Dedifferentiated amniotic fluid mesenchymal stem cell (primary cell): Measurements from ENCODE around the gene H6PD.

ENCODE experiments used
- DNase-seq: peaks from one replicate; pipeline ENCODE4 v3.0.0-alpha.2; 2016; ENCODE audit errors: extremely low spot score

H6PD gene

DNA sequence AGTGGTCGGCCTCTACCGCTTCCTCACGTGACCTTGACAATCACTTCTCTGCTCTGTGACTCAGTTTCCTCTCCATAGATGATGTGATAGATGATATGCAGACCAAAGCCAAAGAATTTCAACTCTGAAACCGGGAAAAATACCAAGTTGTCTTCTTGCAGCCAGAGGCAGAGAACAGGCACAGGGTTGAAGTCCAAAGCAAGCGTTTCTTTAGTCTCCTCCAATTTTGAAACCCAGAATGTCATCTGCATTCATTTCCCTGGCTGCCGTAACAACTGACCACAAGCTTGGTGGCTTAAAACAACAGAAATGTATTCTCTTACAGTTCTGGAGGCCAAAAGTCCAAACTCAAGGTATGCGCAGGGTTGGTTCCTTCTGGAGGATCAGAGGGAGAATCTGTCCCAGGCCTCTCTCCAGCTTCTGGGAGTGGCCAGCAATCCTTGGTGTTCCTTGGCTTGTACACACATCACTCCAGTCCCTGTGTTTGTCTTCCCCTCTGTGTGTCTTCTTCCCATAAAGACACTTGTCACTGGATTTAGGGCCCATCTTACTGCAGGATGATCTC is 30.3 kb upstream of the H6PD start:
- DNase-seq = no peak

DNA sequence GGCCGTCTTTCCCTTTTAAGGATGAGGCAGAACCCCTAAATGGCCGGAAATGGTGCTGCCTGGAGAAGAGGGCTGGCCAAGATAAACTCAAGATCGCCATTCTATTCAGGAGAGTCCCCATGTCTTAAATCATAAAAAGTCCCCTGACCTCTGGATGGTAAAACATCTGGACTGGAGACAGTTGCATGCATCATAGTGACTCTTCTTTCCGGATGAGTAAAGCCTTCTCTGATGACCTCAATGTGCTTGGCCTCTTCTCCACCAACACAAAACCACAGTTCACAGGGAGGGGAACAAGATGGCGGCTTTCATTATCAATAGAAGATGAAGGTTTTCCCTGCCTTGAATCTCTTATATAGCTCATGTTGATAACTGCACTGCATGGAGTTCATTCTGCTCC is 27.5 kb upstream of the H6PD start:
- DNase-seq = no peak

DNA sequence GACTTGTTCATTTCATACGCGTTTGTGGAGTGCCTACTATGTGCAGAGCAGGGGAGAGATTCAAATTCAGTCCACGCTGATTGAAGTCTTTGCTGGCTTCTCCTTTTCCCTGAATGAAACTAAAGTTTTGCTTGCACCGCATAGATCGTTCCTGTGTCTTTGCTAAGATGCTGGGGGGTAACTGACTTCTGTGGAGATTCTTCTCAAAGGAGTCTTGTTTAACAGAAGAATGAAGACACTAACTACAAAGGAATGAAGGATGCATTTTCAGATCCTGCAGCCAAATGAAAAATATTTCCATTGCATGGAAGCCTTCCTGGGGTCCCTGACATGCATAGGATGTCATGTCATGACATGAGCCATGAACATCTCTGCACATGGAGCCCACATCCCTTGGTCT is 26.9 kb upstream of the H6PD start:
- no peak for DNase-seq

DNA sequence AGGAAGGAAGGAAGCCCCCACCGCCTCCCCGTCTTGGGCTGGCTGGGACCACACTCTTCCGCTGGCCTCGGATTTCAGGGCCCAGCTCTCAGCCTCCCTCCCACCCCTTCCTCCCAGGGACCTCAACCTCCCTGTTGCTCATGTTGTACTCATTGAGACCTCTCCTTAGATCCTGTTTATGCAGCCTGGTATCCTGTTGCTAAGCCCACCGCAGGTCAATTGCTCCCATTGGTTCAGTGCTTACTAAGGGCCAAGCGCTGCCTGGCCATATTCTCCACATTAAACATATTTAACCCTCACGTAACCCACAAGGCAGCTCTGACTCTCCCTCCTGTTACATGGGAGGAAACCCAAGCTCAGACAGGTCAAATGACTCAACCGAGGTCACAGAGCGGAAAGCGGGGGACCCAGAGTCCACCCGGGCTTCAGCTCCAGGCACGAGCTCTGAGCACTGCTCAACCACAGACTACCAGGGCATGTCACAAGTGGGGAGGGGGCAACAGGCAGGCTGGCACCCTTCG is 23.2 kb upstream of the H6PD start:
- DNase-seq = no peak

DNA sequence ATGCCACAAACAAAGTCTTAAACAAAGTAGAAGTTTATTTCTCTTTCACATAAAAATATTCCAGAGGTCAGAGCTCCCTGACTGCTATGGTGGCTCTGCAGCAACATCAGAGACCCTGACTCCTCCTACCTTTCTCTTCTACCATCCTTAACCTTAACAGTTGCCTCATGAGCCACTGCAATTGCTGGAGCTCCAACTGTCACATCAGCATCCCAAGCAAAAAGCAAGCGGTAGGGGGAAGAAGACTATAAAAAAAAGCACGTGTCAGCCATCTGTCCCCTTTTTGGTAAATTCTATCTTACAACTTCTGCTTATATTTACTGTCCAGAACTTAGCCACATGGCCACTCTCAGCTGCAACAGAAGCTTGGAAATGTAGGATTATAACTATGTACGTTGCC is 21.8 kb upstream of the H6PD start:
- no peak for DNase-seq

DNA sequence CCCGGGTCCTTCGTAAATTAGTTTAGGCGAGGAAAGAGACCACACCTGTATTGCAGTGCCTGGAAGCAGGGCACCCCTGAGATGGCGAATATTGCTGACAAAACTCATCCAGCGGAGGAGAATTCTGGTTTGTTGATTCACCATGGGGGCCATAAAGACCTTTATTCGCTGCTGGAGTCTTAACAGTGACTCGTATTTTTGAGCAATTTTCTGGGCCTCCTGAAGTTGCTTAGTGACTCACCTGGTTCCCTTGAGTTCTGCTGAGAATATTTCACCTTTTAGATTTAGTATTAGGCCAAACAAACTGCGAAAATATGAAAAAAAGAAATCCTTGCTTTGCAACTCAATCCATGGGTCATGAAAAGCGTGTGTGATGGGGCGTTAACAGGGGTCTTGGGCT is 20.6 kb upstream of the H6PD start:
- no peak for DNase-seq

DNA sequence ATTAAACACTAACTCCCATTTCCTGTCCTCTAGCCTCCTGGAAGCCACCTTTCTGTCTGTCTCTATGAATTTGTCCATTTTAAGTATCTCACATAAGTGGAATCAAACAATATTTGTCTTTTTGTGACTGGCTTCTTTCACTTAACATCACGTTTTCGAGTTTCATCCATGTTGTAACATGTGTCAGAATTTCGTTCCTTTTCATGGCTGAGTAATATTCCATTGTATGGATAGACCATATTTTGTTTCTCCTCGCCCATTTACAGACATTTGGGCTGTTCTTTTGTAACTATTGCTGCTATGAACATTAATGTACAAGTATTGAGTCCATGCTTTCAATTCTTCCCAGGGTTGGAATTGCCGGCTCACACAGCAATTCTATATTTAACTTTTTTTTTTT is 15.7 kb upstream of the H6PD start:
- DNase-seq = no peak

DNA sequence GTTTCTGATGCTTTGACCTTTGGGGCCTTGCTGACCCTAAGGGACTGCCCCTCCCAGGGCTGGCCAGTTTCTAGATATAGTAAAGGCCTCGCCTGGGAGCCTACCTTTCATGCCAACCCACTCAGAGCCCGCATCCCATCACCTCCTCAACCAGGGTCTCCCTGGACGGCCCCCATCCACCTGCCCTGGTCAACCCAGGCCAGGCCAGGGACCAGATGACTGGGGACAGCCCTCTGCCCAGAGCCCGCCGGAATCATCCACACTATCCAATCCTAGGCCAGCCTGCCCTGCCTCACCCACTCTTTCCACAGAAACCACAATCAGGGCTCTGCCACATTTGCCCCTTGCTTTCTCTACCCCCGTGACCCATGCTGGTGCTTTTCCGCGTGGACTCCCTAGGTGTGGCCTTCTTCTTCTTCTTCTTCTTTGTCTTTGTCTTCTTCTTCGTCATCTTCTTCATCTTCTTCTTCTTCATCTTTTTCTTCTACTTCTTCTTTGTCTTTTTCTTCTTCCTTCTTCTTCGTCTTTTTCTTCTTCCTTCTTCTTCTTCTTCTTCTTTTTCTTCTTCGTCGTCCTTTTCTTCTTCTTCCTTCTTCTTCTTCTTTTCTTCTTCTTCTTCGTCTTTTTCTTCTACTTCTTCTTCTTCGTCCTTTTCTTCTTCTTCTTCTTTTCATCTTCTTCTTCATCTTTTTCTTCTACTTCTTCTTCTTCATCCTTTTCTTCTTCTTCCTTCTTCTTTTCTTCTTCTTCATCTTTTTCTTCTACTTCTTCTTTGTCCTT is 11.5 kb upstream of the H6PD start:
- no peak for DNase-seq

DNA sequence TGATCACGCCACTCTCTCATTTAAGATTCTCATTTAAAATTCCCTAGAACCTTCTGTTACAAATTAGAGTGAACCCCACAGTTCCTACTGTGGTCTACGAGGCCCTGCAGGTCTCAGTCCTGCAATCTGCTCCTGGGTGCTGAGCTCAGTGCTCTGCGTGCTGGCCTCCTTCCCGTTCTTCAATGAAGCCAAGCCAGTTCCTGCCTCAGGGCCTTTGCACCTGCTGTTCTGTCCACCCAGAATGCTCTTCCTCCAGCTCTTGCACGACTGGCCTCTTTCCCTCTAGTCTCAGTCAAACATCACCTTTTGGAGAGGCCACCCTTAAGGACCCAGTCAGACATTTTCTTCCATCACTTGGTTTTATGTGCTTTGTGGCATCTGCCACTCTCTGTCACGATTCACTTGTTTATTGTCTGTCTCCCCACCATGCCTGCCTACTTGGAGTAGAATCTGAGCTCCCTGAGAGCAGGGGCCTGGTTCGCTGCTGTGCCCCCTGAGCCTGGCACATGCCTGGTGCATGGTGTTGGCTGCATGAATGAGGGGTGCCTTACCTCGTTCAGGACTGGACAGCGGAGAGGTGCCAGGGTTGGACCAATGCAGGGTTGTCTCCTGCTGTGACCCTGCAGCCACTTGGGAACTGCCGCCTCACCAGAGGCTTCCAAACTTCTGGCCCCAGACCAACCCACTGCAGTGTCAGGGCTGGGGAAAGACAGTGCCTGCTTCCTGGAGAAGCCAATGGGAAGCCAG is 9.7 kb upstream of the H6PD start:
- DNase-seq = no peak

DNA sequence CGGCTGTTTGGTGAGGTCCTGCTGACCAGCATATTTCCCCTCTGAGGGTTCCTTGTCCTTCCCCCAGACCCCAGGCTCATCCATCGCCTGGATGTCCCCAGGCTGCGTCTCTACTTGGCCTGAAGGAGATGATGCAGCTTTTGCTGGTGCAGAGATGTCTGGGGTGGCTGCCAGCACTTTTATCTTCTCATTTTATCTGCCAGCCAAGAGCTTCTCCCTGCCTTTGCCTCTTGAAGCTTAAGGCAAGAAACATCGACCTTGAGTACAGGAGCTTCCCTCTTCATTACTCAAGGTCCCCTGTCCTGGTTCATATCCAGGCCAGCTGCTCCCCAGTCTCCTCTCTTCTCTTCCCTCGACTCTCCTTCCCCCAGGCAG is 9.2 kb upstream of the H6PD start:
- no peak for DNase-seq

DNA sequence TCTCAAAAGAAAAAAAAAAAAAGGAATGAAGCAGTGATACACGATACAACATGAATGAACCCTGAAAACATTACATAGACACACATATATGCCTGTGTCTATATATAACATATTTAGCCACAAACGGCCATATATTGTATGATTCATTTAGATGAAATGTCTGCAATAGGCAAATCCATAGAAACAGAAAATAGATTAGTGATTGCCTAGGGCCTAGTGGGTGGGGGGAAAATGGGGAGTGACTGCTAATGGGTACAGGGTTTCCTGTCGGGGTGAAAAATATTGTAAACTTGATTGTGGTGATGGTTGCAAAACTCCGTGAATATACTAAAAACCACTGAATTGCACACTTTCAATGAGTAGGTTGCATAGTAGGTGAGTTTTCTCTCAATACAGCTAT is 6.0 kb upstream of the H6PD start:
- DNase-seq = no peak

DNA sequence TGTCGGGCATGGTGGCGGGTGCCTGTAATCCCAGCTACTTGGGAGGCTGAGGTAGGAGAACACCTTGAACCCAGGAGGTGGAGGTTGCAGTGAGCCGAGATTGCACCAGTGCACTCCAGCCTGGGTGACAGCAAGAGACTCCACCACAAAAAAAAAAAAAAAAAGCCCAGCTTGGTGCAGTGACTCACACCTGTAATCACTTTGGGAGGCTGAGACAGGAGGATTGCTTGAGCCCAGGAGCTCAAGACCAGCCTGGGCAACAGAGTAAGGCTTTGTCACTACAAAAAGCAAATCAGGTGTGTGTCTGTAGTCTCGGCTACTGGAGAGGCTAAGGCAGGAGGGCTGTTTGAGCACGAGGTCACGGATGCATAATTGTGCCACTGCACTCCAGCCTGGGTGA is 5.0 kb upstream of the H6PD start:
- DNase-seq = no peak

DNA sequence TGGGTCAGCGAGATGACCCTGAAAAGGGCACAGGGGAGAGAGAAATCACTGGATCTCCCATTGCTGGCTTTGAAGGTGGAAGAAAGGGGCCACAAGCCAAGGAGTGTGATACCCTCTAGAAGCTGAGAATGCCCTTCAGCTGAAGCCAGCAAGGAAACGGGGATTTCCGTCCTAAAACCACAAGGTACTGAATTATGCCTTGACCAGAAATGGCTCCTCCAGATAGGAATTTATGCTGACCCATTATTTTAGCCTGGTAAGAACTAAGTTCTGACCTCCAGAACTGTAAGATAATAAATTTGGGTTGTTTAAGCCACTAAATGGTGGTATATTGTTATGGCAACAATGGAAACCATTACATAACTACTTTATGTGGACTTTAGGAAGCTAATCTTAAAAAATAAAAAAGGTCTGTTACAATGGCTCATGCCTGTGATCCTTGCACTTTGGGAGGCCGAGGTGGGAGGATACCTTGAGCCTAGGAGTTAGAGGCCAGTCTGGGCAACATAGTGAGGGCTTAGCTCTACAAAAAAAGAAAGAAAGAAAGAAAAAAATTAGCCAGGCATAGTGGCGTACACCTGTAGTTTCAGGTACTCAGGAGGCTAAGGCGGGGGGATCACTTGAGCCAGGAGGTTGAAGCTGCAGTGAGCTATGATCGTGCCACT is 3.6 kb upstream of the H6PD start:
- no peak for DNase-seq

DNA sequence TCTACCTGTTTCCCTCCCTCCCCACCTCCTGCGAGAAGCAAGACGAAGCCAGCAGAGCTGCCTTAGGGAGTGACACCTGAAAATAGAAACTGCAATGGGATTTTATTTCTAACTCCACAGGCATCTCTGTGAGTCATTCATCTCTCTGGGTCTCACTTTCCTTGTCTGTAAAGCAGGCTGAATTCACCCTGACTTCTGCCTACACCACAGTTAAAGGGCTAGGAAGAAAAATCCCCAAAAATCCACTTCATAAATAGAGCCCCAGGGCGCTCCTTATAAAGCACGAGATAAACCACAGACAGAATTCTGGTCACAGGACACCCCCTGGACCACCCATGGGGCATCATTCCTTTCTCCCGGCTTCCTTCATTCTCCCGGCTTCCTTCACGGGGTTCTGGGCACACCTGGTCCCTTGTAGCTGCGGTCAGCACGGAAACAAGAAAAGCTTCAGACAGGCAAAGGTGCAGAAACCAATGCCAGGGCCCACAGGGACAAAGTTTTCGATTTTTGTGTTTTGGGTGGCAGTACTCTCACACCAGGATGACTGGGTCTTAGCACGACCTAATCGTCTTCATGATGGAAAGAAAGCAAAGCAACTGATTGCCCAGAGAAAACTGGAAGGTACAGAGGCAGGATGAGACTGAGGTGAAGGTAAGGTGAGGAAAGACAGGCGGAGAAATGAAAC is 2.8 kb upstream of the H6PD start:
- DNase-seq = no peak

DNA sequence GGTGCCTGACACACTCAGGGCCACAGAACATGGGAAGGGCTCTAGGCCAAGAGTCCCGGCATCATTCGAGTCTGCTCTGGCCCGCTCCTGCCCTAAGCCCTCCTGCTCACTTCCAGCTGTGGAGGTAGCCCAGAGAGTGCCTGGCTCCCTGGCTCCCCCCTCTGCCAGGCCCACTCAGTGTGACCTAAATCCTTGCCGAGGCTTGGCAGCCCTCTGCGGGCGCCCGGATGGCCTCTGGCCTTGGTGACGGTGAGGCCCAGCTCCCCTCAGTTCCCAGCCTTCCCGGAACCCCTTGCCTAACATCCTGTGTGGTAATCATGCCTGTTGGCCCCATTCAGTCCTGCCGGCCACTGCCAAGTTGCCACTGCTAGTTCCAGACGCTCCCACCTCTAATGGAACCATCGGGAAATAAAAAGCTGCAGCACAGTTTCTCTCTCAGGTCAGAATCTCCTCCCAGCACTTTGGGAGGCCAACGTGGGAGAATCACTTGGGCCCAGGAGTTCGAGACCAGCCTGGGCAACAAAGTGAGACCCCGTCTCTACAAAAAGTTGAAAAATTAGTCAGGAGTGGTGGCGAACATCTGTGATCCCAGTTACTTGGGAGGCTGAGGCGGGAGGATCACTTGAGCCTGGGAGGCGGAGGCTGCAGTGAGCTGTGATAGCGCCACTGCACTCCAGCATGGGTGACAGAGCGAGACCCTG is 1.2 kb upstream of the H6PD start:
- DNase-seq = no peak

DNA sequence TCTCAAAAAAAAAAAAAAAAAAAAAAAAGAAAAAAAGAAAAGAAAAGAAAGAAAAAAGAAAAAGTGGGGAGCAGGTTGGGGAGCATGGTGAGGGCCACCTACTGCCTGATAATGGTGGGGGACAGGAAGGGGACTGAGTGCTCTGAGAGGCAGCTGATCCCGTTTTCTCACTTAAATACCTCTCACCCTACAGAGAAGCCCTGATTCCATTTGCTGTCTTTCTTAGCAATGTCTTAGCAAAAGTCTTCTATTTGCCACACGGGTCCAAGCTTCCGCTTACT is 692 bp upstream of the H6PD start:
- no peak for DNase-seq

DNA sequence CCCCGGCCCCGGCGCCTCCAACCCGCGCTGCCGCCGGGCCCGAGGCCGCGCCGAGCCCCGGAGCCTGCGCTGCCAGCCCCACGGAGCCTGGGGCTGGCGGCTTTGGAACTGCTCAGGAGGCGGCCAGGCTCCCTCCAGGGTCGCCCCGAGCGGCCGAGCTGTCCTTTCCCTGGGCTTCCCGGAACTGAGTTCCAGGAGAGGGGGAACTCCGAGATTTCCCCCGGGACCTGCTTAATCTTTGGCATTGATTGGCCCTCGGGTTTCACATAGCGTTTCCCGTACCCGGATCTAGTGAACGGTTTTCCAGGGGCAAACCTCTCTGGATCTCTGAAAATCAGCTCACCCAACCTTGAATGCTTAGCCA is 504 bp downstream of the H6PD start:
- peak; percentile 32 for DNase-seq

DNA sequence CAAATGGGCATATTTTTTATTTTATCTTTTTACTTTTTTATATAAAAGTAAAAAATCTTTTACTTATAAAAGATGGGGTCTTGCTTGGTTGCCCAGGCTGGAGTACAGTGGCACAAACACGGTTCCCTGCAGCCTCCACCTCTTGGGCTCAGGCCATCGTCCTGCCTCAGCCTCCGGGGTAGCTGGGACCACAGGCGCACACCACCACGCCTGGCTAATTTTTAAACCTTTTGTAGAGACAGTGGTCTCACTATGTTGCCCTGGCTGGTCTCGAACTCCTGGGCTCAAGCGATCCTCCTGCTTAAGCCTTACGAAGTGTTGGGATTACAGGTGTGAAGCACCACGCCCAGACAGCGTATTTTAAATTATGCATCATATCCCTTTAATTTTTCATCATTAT is 986 bp downstream of the H6PD start:
- no peak for DNase-seq

DNA sequence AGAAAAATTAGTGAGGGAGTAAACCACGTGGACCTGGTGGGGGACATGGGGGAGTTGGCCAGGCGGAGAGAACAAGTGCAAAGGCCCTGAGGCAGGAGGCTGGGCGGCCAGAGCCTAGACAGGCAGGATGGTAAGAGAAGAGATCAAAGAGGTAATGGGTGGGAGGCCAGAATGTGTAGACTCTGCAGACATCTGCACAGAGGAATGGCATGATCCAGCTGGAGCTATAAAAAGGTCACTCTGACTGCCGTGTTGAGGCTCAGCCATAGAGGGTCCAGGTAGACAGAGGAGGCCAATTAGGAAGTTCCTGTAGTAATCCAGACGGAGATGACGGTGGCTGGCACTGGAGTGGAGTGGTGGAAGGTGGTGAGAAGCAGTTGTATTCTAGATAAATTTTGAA is 3.6 kb downstream of the H6PD start:
- DNase-seq = no peak

DNA sequence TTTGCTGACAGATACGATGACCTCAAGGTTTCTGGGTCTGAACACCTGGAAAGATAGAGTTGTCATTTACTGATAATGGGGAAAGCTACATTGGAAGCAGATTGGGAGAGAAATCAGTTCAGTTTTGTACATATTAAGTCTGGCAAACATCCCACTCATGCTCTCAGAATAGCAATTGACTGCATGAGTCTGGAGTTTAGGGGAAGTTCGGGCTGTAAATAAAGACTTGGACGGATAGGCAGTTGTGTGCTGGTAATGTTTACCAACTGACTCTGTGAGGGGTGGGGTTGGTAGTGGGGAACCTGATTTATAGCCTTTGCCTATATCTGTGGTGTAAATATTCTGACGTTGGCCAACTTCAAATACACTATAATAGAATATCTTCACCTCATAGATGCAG is 4.0 kb downstream of the H6PD start:
- DNase-seq = no peak

DNA sequence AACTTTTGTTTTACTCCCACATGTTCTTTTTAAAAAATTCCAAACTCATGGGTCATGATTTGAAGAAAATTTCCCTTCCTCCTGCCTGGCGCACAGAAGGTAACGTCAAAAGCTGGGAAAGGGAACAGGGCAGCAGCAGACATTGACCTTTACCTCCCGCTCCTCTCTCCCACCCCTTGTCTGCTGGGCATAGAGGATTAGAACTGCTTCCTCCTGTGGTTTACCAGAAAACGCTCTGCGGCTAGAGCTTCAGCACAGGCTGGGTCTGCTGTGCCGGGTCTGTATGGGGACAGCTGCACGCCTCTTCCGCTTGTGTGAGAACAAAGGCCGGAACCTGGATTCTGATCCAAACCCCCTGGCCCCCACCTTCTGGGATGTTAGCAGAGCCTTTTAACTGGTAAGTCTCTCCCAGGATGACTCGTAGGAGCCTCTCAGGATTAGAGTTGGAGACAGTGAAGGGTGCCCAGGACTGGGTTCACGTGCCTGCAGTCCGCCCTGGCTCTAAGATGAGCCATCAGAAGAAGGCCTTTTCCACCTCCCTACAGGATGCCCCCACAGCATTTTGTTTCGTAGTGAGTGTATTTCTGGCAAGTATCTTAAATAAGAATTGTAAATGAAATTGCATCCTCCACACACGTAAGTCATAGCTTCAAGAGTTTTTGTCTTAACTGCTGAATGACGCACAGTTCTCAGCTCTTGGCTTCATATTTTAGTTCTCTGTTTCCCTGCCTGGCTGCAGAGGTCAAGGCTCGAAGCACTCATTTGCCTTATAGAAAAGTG is 5.2 kb downstream of the H6PD start:
- peak; percentile 31 for DNase-seq
